ENCODE measurements around the gene PDSS1. TPM values are rescaled to one million over a fixed set of nuclear protein-coding genes. Genes with fewer than 3 reads are reported as not detected.
"Not testable (repeated sequence)": the region's sequence is repeated elsewhere in the genome, so short reads cannot be mapped to it uniquely, and the experiment has no call there.

PDSS1 gene
- total RNA-seq, 1 donor from 2014 or later, result 20.8 TPM

- intact Hi-C loops (cut with micrococcal nuclease), result no loop called here
Measured at GRCh38 chr10:26737730-26738129, 40.2 kb downstream of the PDSS1 start.

- intact Hi-C loops (cut with micrococcal nuclease), result no loop called here
Measured at GRCh38 chr10:26738301-26738911, 40.9 kb downstream of the PDSS1 start.

GRCh38 chr10:26739071-26739631 lies 41.6 kb downstream of the PDSS1 start:
- intact Hi-C loops (cut with micrococcal nuclease), result no loop called here

- intact Hi-C loops (cut with micrococcal nuclease), result no loop called here
Measured at GRCh38 chr10:26741368-26741767, 43.9 kb downstream of the PDSS1 start.

GRCh38 chr10:26743091-26743490 lies 45.6 kb downstream of the PDSS1 start:
- intact Hi-C loops (cut with micrococcal nuclease), result no loop called here

- intact Hi-C loops (cut with micrococcal nuclease), result no loop called here
Measured at GRCh38 chr10:26743841-26744240, 46.3 kb downstream of the PDSS1 start.

- intact Hi-C loops (cut with micrococcal nuclease), result no loop called here
Measured at GRCh38 chr10:26746061-26746460, 48.6 kb downstream of the PDSS1 start.

- intact Hi-C loops (cut with micrococcal nuclease), result no loop called here
Measured at GRCh38 chr10:26755443-26755903, 58.0 kb downstream of the PDSS1 start.

- intact Hi-C loops (cut with micrococcal nuclease), result no loop called here
Measured at GRCh38 chr10:26759008-26759407, 61.5 kb downstream of the PDSS1 start.

GRCh38 chr10:26765549-26765948 lies 68.0 kb downstream of the PDSS1 start:
- intact Hi-C loops (cut with micrococcal nuclease), result no loop called here

- intact Hi-C loops (cut with micrococcal nuclease), result no loop called here
Measured at GRCh38 chr10:26770069-26770468, 72.6 kb downstream of the PDSS1 start.

GRCh38 chr10:26773633-26774032 lies 76.1 kb downstream of the PDSS1 start:
- intact Hi-C loops (cut with micrococcal nuclease), result no loop called here

- intact Hi-C loops (cut with micrococcal nuclease), result no loop called here
Measured at GRCh38 chr10:26776258-26776657, 78.8 kb downstream of the PDSS1 start.

GRCh38 chr10:26777686-26778085 lies 80.2 kb downstream of the PDSS1 start:
- intact Hi-C loops (cut with micrococcal nuclease), result no loop called here

- intact Hi-C loops (cut with micrococcal nuclease), result no loop called here
Measured at GRCh38 chr10:26779176-26779860, 81.8 kb downstream of the PDSS1 start.

GRCh38 chr10:26780106-26780792 lies 82.7 kb downstream of the PDSS1 start:
- intact Hi-C loops (cut with micrococcal nuclease), result no loop called here

GRCh38 chr10:26780793-26781601 lies 83.5 kb downstream of the PDSS1 start:
- intact Hi-C loops (cut with micrococcal nuclease), result no loop called here

- intact Hi-C loops (cut with micrococcal nuclease), result no loop called here
Measured at GRCh38 chr10:26781797-26782196, 84.3 kb downstream of the PDSS1 start.

- intact Hi-C loops (cut with micrococcal nuclease), result no loop called here
Measured at GRCh38 chr10:26787362-26787761, 89.9 kb downstream of the PDSS1 start.

- intact Hi-C loops (cut with micrococcal nuclease), result not testable (repeated sequence)
Measured at GRCh38 chr10:26789779-26790178, 92.3 kb downstream of the PDSS1 start.
